Keratinocyte (primary cell): Measurements from ENCODE around the gene TJP2. TPM values are rescaled to one million over a fixed set of nuclear protein-coding genes. Genes with fewer than 3 reads are reported as not detected.

Source experiments
- DNase-seq: peaks from one replicate; pipeline ENCODE4 v3.0.0-alpha.2; 2011; ENCODE audit warnings: low read depth, missing footprints, low spot score
- FAIRE-seq: peaks from 2 replicates; lab custom pipeline; 2011; peaks lifted over from hg19 to GRCh38; lab: Jason Lieb, UNC
- H2AFZ ChIP-seq: 2 replicates; pipeline ENCODE4 v1.6.0; 2012; ENCODE audit warnings: low read length, control low read depth, inconsistent platforms; ENCODE audit not compliant: control insufficient read depth
- H3K27ac ChIP-seq: 2 replicates; pipeline ENCODE4 v1.5.1; 2011; ENCODE audit warnings: low read length; ENCODE audit not compliant: control insufficient read depth, insufficient read depth
- H3K27me3 ChIP-seq: 3 replicates; pipeline ENCODE4 v1.6.0; 2011; ENCODE audit warnings: low read length; ENCODE audit not compliant: control insufficient read depth, insufficient read depth; ENCODE audit errors: extremely low read depth
- H3K36me3 ChIP-seq, 2 experiments: 2 replicates in 1 of 2; 3 replicates in 1 of 2; pipeline ENCODE4 v1.5.1; 2011; ENCODE audit warnings: low read length in 2 of 2, mild to moderate bottlenecking in 1 of 2; ENCODE audit not compliant: control insufficient read depth in 2 of 2, insufficient read depth in 2 of 2; ENCODE audit errors: extremely low read depth in 1 of 2
- H3K4me1 ChIP-seq: 3 replicates; pipeline ENCODE4 v1.5.1; 2011; ENCODE audit warnings: low read length; ENCODE audit not compliant: control insufficient read depth, insufficient read depth; ENCODE audit errors: extremely low read depth
- H3K4me2 ChIP-seq: 3 replicates; pipeline ENCODE4 v1.6.0; 2011; ENCODE audit warnings: low read depth, low read length; ENCODE audit not compliant: control insufficient read depth, insufficient read depth; ENCODE audit errors: extremely low read depth
- H3K4me3 ChIP-seq, 3 experiments: fragments of 200-600 bp in 1 of 3; sonication (generic) in 1 of 3; 2 replicates in 2 of 3; 3 replicates in 1 of 3; pipeline ENCODE4 v1.5.1; 2011 to 2016; ENCODE audit warnings: low read length in 3 of 3, mild to moderate bottlenecking in 3 of 3, control low read depth in 2 of 3, inconsistent platforms in 1 of 3, low read depth in 1 of 3, mixed read lengths in 1 of 3, mixed run types in 1 of 3, moderate library complexity in 1 of 3; ENCODE audit not compliant: control insufficient read depth in 2 of 3, insufficient read depth in 2 of 3; ENCODE audit errors: extremely low read depth in 1 of 3
- H3K79me2 ChIP-seq: 2 replicates; pipeline ENCODE4 v1.6.0; 2012; ENCODE audit warnings: low read length; ENCODE audit not compliant: control insufficient read depth, insufficient read depth
- H3K9ac ChIP-seq: 3 replicates; pipeline ENCODE4 v1.6.0; 2011; ENCODE audit warnings: low read length; ENCODE audit not compliant: control insufficient read depth, insufficient read depth; ENCODE audit errors: extremely low read depth
- H3K9me1 ChIP-seq: 3 replicates; pipeline ENCODE4 v1.6.0; 2011; ENCODE audit warnings: low read length; ENCODE audit not compliant: control insufficient read depth, insufficient read depth; ENCODE audit errors: extremely low read depth
- H3K9me3 ChIP-seq: 2 replicates; pipeline ENCODE4 v1.5.1; 2012; ENCODE audit warnings: low read depth, low read length; ENCODE audit not compliant: control insufficient read depth
- H4K20me1 ChIP-seq: 3 replicates; pipeline ENCODE4 v1.6.0; 2011; ENCODE audit warnings: low read length; ENCODE audit not compliant: control insufficient read depth, insufficient read depth; ENCODE audit errors: extremely low read depth
- CTCF ChIP-seq, 3 experiments: IDR thresholded peaks in 1 of 3; conservative IDR thresholded peaks in 1 of 3; optimal IDR thresholded peaks in 1 of 3; 2 replicates in 2 of 3; 3 replicates in 1 of 3; pipeline versions ENCODE3 to v1.5.1; 2011; ENCODE audit warnings: low read length in 3 of 3, mild to moderate bottlenecking in 3 of 3, moderate library complexity in 2 of 3, control low read depth in 1 of 3, inconsistent platforms in 1 of 3; ENCODE audit not compliant: insufficient read depth in 2 of 3; ENCODE audit errors: extremely low read depth in 1 of 3
- EZH2 ChIP-seq: IDR thresholded peaks from one replicate; pipeline ENCODE4 v1.6.1; 2012; ENCODE audit warnings: inconsistent platforms, mild to moderate bottlenecking, low read length, moderate library complexity
- dilution Hi-C: fragments of 300-500 bp; cut with MboI; formaldehyde crosslinking; loops from one replicate; pipeline ENCODE4 v1.7.0; 2020; ENCODE audit warnings: low sequenced_read_pairs; ENCODE audit not compliant: extremely low pct_ligation_motif_present
- polyA plus RNA-seq, 5 experiments: library from polyadenylated mRNA; depleted of rRNA in 3 of 5; stranded (reverse) in 3 of 5; stranded (forward) in 1 of 5; unstranded in 1 of 5; fragments of >200 nt; gene quantifications; 1 replicate in 1 of 5; 2 replicates in 3 of 5; 3 replicates in 1 of 5; pipeline versions ENCODE4 v1.2.1 to v1.2.3, GENCODE V29; 2011 to 2012; ENCODE audit warnings: missing spikeins in 2 of 5, low read depth in 1 of 5, low replicate concordance in 1 of 5

The TJP2 gene
- polyA plus RNA-seq, 1 donor (not counting 4 experiments of a cell fraction or from before 2014, with no cell fraction given), result 74.8 TPM

DNA sequence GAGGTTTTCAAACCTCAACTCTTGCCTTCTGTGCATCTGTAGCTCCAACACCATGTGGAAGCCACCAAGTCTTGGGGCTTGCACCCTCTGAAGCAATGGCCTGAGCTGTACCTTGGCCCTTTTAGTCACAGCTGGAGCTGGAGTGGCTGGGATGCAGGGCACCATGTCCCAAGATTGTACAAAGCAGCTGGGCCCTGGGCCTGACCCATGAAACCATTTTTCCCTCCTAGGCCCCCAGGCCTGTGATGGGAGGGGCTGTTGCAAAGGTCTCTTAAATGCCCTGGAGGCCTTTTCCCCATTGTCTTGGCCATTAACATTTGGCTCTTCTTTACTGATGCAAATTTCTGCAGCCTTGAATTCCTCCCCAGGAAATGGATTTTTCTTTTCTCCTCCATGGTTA lies 139.1 kb downstream of the TJP2 start:
- Histone ChIP-seq H3K36me3 (no peaks in the 10 kb centered on the region), H3K27me3 (no peaks in the 10 kb centered on the region), H3K27ac (no peak overlapping the region), H3K4me3 (no peak overlapping the region), H3K9ac (no peak overlapping the region), H3K4me2 (no peak overlapping the region), H3K79me2 (no peaks in the 10 kb centered on the region), H2AFZ (no peak overlapping the region), H3K4me1 (peaks cover 5% of the 10 kb centered on the region), H3K9me3 (peaks cover 7% of the 10 kb centered on the region), H4K20me1 (no peaks in the 10 kb centered on the region), H3K9me1 (no peaks in the 10 kb centered on the region)
- DNase-seq (no peak), FAIRE-seq (no peak)
- dilution Hi-C loops, result no loop called here
- no peak for TF ChIP-seq EZH2
- no peak for TF ChIP-seq CTCF (optimal IDR thresholded peaks at IDR 0.05 in 1 of 3, IDR thresholded peaks at IDR 0.05 in 1 of 3, conservative IDR thresholded peaks at IDR 0.05 in 1 of 3; ENCODE audit: extremely low read depth in 1 of 3, insufficient read depth in 2 of 3, low read length in 3 of 3)

GRCh38 chr9:69314547-69314946 lies 140.5 kb downstream of the TJP2 start:
- DNase-seq, result no peak

More at GRCh38 chr9:69314547-69314946, 140.5 kb downstream of the TJP2 start:
- H3K36me3 ChIP-seq, result no peaks in the 10 kb centered on the region
- dilution Hi-C loops, result no loop called here
- no peak overlapping the region for H3K4me3 ChIP-seq
- peaks cover 5% of the 10 kb centered on the region for H3K4me1 ChIP-seq
- TF ChIP-seq EZH2 (no peak), CTCF (optimal IDR thresholded peaks at IDR 0.05 in 1 of 3, IDR thresholded peaks at IDR 0.05 in 1 of 3, conservative IDR thresholded peaks at IDR 0.05 in 1 of 3; ENCODE audit: extremely low read depth in 1 of 3, insufficient read depth in 2 of 3, low read length in 3 of 3) (no peak)
- H4K20me1 ChIP-seq, result no peaks in the 10 kb centered on the region
- H3K9me3 ChIP-seq, result peaks cover 7% of the 10 kb centered on the region
- no peaks in the 10 kb centered on the region for H3K9me1 ChIP-seq
- no peaks in the 10 kb centered on the region for H3K79me2 ChIP-seq
- H3K27ac ChIP-seq, result no peak overlapping the region
- no peak for FAIRE-seq
- no peaks in the 10 kb centered on the region for H3K27me3 ChIP-seq
- H3K4me2 ChIP-seq, result no peak overlapping the region
- no peak overlapping the region for H2AFZ ChIP-seq
- no peak overlapping the region for H3K9ac ChIP-seq
